ENCODE measurements around the gene IGBP1.

The IGBP1 gene

DNA sequence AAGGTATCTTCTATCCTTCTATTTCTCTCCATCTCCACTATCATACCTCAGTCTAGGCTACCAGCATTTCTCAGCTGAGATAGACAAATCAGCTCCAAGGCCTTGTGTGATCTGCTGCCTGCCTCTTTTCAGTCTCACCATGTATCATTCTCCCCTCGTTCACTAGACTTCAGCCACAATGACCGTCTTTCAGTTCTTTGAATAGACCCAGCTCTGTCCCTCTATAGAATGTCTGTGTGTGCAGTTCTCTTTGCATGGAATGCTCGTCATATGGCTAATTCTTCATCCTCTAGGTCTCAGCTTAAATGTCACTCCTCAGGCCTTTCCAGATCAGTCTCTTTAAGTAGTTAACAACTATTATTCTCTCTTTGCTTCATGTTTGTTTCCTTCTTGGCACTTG, 6.5 kb downstream of the IGBP1 start:
- H3K36me3 ChIP-seq: no peaks in the 10 kb centered on the region

DNA sequence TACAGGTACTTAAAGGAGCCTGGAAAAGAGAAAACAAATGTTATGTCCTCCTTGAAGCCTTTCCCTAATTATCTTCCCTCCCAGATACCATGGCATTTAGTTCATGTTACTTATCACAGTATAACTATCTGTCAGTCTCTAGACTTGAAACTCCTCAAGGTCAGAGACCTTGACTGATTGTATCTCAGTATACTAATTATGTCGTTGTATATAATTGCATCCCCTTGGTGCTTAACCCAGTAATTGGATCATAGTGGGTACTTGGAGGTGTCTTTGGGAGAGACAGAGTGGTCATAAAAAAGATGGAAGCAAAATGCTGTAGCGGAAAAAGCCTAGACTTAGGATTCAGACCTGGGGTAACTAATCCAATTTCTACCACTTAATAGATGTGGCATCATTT, 8.1 kb downstream of the IGBP1 start:
- Histone ChIP-seq H3K4me1 (no peaks in the 10 kb centered on the region), H3K27me3 (no peaks in the 10 kb centered on the region), H3K9me3 (no peaks in the 10 kb centered on the region), H3K4me3 (ENCODE audit: low read depth, low read length) (no peak overlapping the region), H3K36me3 (no peaks in the 10 kb centered on the region)
- DNase-seq: no peak
- TF ChIP-seq, protein P1, sequence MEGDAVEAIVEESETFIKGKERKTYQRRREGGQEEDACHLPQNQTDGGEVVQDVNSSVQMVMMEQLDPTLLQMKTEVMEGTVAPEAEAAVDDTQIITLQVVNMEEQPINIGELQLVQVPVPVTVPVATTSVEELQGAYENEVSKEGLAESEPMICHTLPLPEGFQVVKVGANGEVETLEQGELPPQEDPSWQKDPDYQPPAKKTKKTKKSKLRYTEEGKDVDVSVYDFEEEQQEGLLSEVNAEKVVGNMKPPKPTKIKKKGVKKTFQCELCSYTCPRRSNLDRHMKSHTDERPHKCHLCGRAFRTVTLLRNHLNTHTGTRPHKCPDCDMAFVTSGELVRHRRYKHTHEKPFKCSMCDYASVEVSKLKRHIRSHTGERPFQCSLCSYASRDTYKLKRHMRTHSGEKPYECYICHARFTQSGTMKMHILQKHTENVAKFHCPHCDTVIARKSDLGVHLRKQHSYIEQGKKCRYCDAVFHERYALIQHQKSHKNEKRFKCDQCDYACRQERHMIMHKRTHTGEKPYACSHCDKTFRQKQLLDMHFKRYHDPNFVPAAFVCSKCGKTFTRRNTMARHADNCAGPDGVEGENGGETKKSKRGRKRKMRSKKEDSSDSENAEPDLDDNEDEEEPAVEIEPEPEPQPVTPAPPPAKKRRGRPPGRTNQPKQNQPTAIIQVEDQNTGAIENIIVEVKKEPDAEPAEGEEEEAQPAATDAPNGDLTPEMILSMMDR (IDR thresholded peaks at IDR 0.05; ENCODE audit: low read depth, low read length): no peak

More for the DNA sequence above, 6.5 kb downstream of the IGBP1 start:
- Histone ChIP-seq H3K4me1 (no peaks in the 10 kb centered on the region), H3K27me3 (no peaks in the 10 kb centered on the region), H3K4me3 (ENCODE audit: low read depth, low read length) (no peak overlapping the region), H3K9me3 (no peaks in the 10 kb centered on the region)
- DNase-seq: no peak
- TF ChIP-seq, protein P1 (IDR thresholded peaks at IDR 0.05; ENCODE audit: low read depth, low read length): no peak

DNA sequence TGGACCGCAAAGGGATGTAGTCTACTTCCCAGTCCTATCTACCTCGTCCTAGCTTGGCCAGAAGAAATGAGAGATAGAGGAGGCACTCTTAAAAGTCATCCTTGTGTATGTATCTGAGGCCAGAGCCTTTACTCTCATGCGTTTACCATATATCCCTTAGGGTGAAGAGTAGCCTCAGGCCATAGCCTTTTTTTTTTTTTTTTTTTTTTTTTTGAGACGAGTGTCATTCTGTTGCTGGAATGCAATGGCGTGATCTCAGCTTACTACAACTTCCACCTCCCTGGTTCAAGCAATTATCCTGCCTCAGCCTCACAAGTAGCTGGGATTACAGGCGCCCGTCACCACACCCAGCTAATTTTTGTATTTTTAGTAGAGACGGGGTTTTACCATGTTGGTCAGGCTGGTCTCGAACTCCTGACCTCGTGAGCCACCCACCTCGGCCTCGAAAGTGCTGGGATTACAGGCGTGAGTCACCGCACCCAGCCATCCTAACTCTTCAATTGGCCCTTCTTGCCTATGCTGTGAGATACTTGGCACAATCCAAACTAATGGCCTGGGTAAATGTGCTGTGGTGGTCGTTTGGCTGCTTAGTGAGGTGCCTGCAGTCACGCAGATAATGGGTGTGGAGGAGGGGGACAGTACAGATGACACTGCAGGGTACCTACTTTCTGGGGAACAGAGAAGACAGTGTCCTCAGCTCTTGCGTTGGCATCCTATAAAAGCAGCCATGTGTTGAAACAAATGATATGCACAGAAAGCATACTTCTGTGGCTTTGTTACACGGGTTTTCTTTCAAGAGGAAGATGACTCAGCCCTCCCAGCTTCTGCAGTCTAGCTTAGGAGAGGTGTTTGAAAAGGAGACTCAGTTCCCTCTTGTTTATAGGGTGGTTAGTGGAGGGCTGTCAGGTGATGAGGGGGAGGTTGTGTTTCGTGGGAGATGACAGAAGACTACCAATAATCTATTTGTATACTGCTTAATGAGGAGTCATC, 33.6 kb downstream of the IGBP1 start:
- no peaks in the 10 kb centered on the region for H3K4me1 ChIP-seq
- no peaks in the 10 kb centered on the region for H3K9me3 ChIP-seq
- no peak overlapping the region for H3K4me3 ChIP-seq (ENCODE audit: low read depth, low read length)
- TF ChIP-seq, protein P1 (IDR thresholded peaks at IDR 0.05; ENCODE audit: low read depth, low read length): no peak
- H3K36me3 ChIP-seq: no peaks in the 10 kb centered on the region
- no peak for DNase-seq
- H3K27me3 ChIP-seq: no peaks in the 10 kb centered on the region

DNA sequence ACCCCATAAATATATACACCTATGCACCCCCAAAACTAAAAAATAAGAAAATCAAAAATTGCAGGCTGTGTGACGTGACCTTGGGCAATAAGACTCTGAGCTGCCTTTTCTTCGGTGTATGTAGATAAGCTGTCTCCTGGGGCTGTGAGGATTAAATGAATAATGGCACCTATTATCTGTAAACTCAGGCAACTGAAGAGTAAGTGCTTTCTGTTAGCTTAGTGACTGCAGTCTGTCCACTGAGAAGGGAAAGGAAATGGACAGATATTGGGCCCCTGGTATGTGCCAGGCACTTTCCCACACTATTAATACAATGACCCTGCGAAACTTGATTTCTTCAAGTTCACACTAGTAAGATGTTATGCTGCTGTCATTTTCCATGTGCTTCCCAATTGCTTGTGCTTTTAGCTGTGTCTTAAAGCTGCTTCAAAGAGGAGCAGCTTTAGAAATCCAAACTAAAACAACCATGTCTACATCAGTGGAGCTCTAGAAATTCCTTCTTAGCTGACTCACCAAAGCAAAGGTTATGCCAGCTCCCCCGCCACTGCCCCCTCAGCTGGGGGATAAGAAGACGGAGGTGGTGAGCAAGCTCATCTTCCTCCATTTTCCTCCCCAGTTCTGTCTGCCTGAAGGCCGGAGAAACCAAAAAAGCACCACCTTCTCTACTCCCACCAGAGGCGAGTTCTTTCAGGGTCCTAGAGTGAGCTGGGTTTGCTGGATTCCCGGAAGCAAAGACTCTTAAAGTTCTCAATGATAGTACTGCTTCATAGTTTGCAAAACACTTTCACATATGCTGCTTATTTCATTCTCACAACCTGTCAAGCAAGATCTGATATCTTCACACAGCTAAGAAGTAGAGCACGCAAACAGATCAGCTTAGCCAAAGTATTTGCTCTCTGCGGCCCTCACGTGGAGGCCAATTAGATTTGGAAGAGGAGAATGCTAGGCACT, 35.3 kb downstream of the IGBP1 start:
- H3K36me3 ChIP-seq: no peaks in the 10 kb centered on the region
- no peak for DNase-seq
- TF ChIP-seq, protein P1 (IDR thresholded peaks at IDR 0.05; ENCODE audit: low read depth, low read length): no peak
- H3K9me3 ChIP-seq: no peaks in the 10 kb centered on the region
- H3K27me3 ChIP-seq: no peaks in the 10 kb centered on the region
- H3K4me1 ChIP-seq: no peaks in the 10 kb centered on the region
- no peak overlapping the region for H3K4me3 ChIP-seq (ENCODE audit: low read depth, low read length)

DNA sequence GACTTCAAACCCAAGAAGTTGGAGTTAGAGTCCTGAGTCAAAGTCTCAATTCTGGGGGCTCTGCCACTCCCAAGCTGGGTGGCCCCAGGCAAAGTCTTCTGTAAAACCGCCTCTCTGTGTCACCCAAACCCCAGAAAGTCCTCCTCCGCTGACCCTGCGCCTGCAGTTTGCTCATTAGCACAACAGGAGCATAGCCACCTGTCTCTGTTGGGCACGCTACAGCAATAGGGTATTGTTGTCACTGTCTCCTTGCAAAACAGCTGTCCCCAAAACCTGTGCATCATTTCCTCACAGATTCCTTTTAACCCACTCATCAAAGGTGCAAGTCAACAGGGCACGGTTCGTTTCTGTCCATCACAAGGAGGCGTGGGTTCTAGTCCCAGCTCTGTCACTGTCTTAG, 36.0 kb downstream of the IGBP1 start:
- Histone ChIP-seq H3K36me3 (no peaks in the 10 kb centered on the region), H3K4me3 (ENCODE audit: low read depth, low read length) (no peak overlapping the region), H3K4me1 (no peaks in the 10 kb centered on the region), H3K27me3 (no peaks in the 10 kb centered on the region), H3K9me3 (no peaks in the 10 kb centered on the region)
- TF ChIP-seq, protein P1 (IDR thresholded peaks at IDR 0.05; ENCODE audit: low read depth, low read length): no peak
- no peak for DNase-seq

Measured in BE2C (cell line).